Measurements from ENCODE around the gene BMF. TPM values are rescaled to one million over a fixed set of nuclear protein-coding genes. Genes with fewer than 3 reads are reported as not detected.

BMF gene
- total and polyA plus RNA-seq, 4 donors = 0.63 to 10.2 (median 4.0) TPM

DNA sequence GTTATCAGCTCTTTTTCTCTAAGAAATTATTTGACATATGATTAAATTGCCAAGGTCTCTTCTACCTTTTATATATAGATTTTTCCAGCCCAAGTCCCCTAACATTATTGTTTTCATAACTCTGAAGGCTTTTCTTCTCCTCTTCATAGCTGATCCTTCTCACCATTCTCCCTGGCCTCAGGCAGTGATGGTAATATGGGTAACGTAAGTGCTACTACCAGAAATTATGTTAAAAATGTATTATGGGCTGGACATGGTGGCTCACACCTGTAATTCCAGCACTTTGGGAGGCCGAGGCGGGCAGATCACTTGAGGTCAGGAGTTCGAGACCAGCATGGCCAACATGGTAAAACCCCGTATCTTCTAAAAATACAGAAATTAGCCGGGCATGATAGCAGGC lies 29.2 kb downstream of the BMF start:
- Histone ChIP-seq H3K9me3 (ENCODE audit: control insufficient read depth in 4 of 4, low read length in 3 of 4) (no peaks in the 10 kb centered on the region), H3K27ac (ENCODE audit: low read depth in 1 of 2, low read length in 2 of 2) (no peak overlapping the region), H3K4me3 (ENCODE audit: low read depth in 1 of 3, low read length in 3 of 3) (no peak overlapping the region), H3K36me3 (ENCODE audit: control insufficient read depth in 4 of 4, insufficient read depth in 3 of 4, low read depth in 1 of 4, low read length in 3 of 4) (no peaks in the 10 kb centered on the region), H3K4me1 (ENCODE audit: control insufficient read depth in 4 of 4, insufficient read depth in 4 of 4, low read length in 3 of 4) (peaks cover 8 to 34% (median 29%) of the 10 kb centered on the region in 4 donors), H3K9ac (ENCODE audit: low read depth in 1 of 2, low read length in 2 of 2) (no peak overlapping the region), H3K27me3 (ENCODE audit: control insufficient read depth in 4 of 4, insufficient read depth in 4 of 4, low read length in 3 of 4) (no peaks in the 10 kb centered on the region)
- no peak for TF ChIP-seq FOXA1 (IDR thresholded peaks at IDR 0.05)
- TF ChIP-seq SP1 (IDR thresholded peaks at IDR 0.05) = no peak
- TF ChIP-seq, protein P1, sequence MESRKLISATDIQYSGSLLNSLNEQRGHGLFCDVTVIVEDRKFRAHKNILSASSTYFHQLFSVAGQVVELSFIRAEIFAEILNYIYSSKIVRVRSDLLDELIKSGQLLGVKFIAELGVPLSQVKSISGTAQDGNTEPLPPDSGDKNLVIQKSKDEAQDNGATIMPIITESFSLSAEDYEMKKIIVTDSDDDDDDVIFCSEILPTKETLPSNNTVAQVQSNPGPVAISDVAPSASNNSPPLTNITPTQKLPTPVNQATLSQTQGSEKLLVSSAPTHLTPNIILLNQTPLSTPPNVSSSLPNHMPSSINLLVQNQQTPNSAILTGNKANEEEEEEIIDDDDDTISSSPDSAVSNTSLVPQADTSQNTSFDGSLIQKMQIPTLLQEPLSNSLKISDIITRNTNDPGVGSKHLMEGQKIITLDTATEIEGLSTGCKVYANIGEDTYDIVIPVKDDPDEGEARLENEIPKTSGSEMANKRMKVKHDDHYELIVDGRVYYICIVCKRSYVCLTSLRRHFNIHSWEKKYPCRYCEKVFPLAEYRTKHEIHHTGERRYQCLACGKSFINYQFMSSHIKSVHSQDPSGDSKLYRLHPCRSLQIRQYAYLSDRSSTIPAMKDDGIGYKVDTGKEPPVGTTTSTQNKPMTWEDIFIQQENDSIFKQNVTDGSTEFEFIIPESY (IDR thresholded peaks at IDR 0.05) = no peak
- TF ChIP-seq TAF1 (conservative IDR thresholded peaks at IDR 0.05) = no peak
- TF ChIP-seq, protein P2, sequence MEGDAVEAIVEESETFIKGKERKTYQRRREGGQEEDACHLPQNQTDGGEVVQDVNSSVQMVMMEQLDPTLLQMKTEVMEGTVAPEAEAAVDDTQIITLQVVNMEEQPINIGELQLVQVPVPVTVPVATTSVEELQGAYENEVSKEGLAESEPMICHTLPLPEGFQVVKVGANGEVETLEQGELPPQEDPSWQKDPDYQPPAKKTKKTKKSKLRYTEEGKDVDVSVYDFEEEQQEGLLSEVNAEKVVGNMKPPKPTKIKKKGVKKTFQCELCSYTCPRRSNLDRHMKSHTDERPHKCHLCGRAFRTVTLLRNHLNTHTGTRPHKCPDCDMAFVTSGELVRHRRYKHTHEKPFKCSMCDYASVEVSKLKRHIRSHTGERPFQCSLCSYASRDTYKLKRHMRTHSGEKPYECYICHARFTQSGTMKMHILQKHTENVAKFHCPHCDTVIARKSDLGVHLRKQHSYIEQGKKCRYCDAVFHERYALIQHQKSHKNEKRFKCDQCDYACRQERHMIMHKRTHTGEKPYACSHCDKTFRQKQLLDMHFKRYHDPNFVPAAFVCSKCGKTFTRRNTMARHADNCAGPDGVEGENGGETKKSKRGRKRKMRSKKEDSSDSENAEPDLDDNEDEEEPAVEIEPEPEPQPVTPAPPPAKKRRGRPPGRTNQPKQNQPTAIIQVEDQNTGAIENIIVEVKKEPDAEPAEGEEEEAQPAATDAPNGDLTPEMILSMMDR (IDR thresholded peaks at IDR 0.05; ENCODE audit: low read depth, low read length, missing input control) = no peak
- no peak for TF ChIP-seq EGR1 (IDR thresholded peaks at IDR 0.05; ENCODE audit: low read depth in 2 of 2)
- no peak for DNase-seq (ENCODE audit: low spot score)
- 96% methylated on average over 6 of the region's 6 CpGs for WGBS

DNA sequence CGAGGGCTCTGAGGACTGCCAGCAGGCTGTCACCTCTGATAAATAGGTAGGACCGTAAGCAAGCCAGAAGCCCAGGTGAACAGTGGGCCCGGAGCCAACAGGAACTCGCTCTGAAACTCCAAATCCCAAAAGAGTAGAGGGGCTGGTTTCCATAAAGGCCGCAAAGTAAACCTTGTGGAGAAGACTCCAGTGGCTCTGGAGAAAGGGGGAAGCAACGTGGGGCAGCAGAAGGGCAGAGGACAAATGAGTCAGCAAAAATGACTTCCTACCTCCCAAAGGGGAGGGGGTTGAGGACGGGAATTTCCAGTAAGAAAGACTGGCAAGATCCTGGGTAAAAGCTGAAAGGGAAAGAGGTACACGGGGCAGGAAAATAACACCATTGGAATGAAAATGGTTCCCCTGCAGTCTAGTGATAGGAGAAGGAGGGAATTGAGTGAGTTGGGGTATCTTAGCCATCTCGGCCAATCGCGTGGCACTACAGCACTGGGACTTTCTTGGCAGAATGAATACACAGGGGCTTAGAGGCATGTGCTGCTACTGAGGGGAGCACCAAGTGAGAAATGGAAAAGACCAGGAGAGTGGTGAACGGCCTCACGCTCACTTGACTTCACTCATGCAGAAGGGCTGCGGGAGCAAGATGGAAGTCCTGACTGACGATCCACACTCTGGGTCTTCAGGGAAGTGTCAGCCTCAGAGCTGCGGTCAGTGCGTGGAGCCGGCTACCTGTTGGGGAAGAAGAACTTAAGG lies 33.2 kb downstream of the BMF start:
- DNase-seq (ENCODE audit: low spot score) = no peak
- H3K9ac ChIP-seq (ENCODE audit: low read depth in 1 of 2, low read length in 2 of 2) = no peak overlapping the region
- H3K9me3 ChIP-seq (ENCODE audit: control insufficient read depth in 4 of 4, low read length in 3 of 4) = no peaks in the 10 kb centered on the region
- H3K4me3 ChIP-seq (ENCODE audit: low read depth in 1 of 3, low read length in 3 of 3) = no peak overlapping the region
- TF ChIP-seq FOXA1 (IDR thresholded peaks at IDR 0.05) (no peak), TAF1 (conservative IDR thresholded peaks at IDR 0.05) (no peak), FOXA2 (IDR thresholded peaks at IDR 0.05) (no peak), HNF4A (conservative IDR thresholded peaks at IDR 0.05) (no peak), RAD21 (IDR thresholded peaks at IDR 0.05) (no peak), SP1 (IDR thresholded peaks at IDR 0.05) (no peak), YY1 (IDR thresholded peaks at IDR 0.05) (no peak), GABPA (IDR thresholded peaks at IDR 0.05 in 1 of 2, conservative IDR thresholded peaks at IDR 0.05 in 1 of 2) (no peak), EGR1 (IDR thresholded peaks at IDR 0.05; ENCODE audit: low read depth in 2 of 2) (no peak), JUND (IDR thresholded peaks at IDR 0.05) (no peak)
- TF ChIP-seq, protein P1 (IDR thresholded peaks at IDR 0.05) = no peak
- TF ChIP-seq, protein P3, sequence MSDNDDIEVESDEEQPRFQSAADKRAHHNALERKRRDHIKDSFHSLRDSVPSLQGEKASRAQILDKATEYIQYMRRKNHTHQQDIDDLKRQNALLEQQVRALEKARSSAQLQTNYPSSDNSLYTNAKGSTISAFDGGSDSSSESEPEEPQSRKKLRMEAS (IDR thresholded peaks at IDR 0.05) = no peak
- TF ChIP-seq, protein P2 (IDR thresholded peaks at IDR 0.05; ENCODE audit: low read depth, low read length, missing input control) = no peak
- TF ChIP-seq, protein P4, sequence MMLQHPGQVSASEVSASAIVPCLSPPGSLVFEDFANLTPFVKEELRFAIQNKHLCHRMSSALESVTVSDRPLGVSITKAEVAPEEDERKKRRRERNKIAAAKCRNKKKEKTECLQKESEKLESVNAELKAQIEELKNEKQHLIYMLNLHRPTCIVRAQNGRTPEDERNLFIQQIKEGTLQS (IDR thresholded peaks at IDR 0.05) = no peak
- TF ChIP-seq, protein P5, sequence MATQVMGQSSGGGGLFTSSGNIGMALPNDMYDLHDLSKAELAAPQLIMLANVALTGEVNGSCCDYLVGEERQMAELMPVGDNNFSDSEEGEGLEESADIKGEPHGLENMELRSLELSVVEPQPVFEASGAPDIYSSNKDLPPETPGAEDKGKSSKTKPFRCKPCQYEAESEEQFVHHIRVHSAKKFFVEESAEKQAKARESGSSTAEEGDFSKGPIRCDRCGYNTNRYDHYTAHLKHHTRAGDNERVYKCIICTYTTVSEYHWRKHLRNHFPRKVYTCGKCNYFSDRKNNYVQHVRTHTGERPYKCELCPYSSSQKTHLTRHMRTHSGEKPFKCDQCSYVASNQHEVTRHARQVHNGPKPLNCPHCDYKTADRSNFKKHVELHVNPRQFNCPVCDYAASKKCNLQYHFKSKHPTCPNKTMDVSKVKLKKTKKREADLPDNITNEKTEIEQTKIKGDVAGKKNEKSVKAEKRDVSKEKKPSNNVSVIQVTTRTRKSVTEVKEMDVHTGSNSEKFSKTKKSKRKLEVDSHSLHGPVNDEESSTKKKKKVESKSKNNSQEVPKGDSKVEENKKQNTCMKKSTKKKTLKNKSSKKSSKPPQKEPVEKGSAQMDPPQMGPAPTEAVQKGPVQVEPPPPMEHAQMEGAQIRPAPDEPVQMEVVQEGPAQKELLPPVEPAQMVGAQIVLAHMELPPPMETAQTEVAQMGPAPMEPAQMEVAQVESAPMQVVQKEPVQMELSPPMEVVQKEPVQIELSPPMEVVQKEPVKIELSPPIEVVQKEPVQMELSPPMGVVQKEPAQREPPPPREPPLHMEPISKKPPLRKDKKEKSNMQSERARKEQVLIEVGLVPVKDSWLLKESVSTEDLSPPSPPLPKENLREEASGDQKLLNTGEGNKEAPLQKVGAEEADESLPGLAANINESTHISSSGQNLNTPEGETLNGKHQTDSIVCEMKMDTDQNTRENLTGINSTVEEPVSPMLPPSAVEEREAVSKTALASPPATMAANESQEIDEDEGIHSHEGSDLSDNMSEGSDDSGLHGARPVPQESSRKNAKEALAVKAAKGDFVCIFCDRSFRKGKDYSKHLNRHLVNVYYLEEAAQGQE (IDR thresholded peaks at IDR 0.05) = no peak
- 88% methylated on average over 18 of the region's 18 CpGs for WGBS
- no peak overlapping the region for H3K27ac ChIP-seq (ENCODE audit: low read depth in 1 of 2, low read length in 2 of 2)
- H3K36me3 ChIP-seq (ENCODE audit: control insufficient read depth in 4 of 4, insufficient read depth in 3 of 4, low read depth in 1 of 4, low read length in 3 of 4) = no peaks in the 10 kb centered on the region
- no peaks in the 10 kb centered on the region for H3K27me3 ChIP-seq (ENCODE audit: control insufficient read depth in 4 of 4, insufficient read depth in 4 of 4, low read length in 3 of 4)
- H3K4me1 ChIP-seq (ENCODE audit: control insufficient read depth in 4 of 4, insufficient read depth in 4 of 4, low read length in 3 of 4) = peaks cover 0 to 2% (median under 1%) of the 10 kb centered on the region in 4 donors
